ENCODE data around the gene DEAF1. TPM values are rescaled to one million over a fixed set of nuclear protein-coding genes. Genes with fewer than 3 reads are reported as not detected.

The DEAF1 gene
- total and polyA plus RNA-seq, 10 of the 15 experiments (the other 5 are each of a cell fraction or from before 2014, with no cell fraction given) = 0.68 to 51.3 (median 25.9) TPM

GRCh38 chr11:616320-617198 lies 78.5 kb downstream of the DEAF1 start (continued):
- TF ChIP-seq MLLT1 (IDR thresholded peaks at IDR 0.05) (peak; percentile 58; the same call in 1 of the 2 replicates), HDGF (IDR thresholded peaks at IDR 0.05) (no peak)

- ATAC-seq (peak; percentile 92), DNase-seq (ENCODE audit: low read depth, low spot score) (peak; percentile 89), FAIRE-seq (peak; percentile 93)
- intact Hi-C loops (cut with micrococcal nuclease; ENCODE audit: unreplicated experiment) = loop anchor here (5.0 kb wide), 1 partner anchor 107 kb away; no protein-coding TSS in a partner anchor
- H3K27me3 ChIP-seq (replicated peaks in 1 of 2; ENCODE audit: control insufficient read depth in 2 of 2, insufficient read depth in 2 of 2, low read length in 1 of 2) = no peaks in the 10 kb centered on the region
- H4K20me1 ChIP-seq (ENCODE audit: control insufficient read depth, insufficient read depth) = peaks cover 11% of the 10 kb centered on the region
- H3K27ac ChIP-seq (ENCODE audit: control insufficient read depth, insufficient read depth) = peak within 1 kb of the TSS; percentile 100
- peaks cover 10 to 29% of the 10 kb centered on the region in 2 experiments; a peak in 3 of 4 replicates for H3K36me3 ChIP-seq (ENCODE audit: control insufficient read depth in 2 of 2, insufficient read depth in 2 of 2, low read length in 1 of 2)
- H3K4me2 ChIP-seq (ENCODE audit: control insufficient read depth, insufficient read depth) = peak within 1 kb of the TSS; percentile 99
- POLR2A ChIA-PET = interaction anchor here (0.6 to 1.6 kb wide), 9 partner anchors 9 to 308 kb away, joined by 3 to 10 read pairs (median 3); partner anchors contain the start of genes CHID1, IFITM2 and PHRF1
- H3K9me3 ChIP-seq (replicated peaks; ENCODE audit: control insufficient read depth, insufficient read depth, low read length) = no peaks in the 10 kb centered on the region
- BruUV-seq (replicated peaks) = no TSS peak
- H2AFZ ChIP-seq (ENCODE audit: control insufficient read depth, low read depth, low read length) = peak within 1 kb of the TSS; percentile 33; the same call in 1 of the 2 replicates
- CTCF ChIA-PET = interaction anchor here (0.8 kb wide), 1 partner anchor 408 kb away, joined by 4 read pairs; the partner anchor contains the start of genes BET1L and RIC8A
- SMC1A ChIA-PET (ENCODE audit: uncharacterized antibody, unreplicated experiment) = no interaction called here
- RAD21 ChIA-PET (ENCODE audit: unreplicated experiment) = interaction anchor here (1.1 to 1.5 kb wide), 3 partner anchors 79 to 161 kb away, joined by 3 to 6 read pairs (median 4); no protein-coding TSS in a partner anchor
- peaks cover 14% of the 10 kb centered on the region for H3K4me1 ChIP-seq (ENCODE audit: control insufficient read depth, insufficient read depth, low read length)
- in situ Hi-C loops (cut with MboI) = no loop called here
- H3K4me3 ChIP-seq = peak within 1 kb of the TSS; percentile 90
- H3K79me2 ChIP-seq (ENCODE audit: control insufficient read depth, insufficient read depth, low read length) = peaks cover 26% of the 10 kb centered on the region
- peak within 1 kb of the TSS; percentile 91 for H3K9ac ChIP-seq (ENCODE audit: control insufficient read depth, insufficient read depth, low read length)
- 1% methylated on average over 65 of the region's 66 CpGs for WGBS (ENCODE audit: insufficient coverage, insufficient replicate concordance, low lambda C conversion rate, missing lambda C conversion rate)
- TF ChIP-seq ATF3 (IDR thresholded peaks at IDR 0.05; ENCODE audit: borderline replicate concordance, extremely low read depth, low read depth, low read length) (no peak), EED (IDR thresholded peaks at IDR 0.05; ENCODE audit: low read depth) (peak; percentile 7; the same call in 1 of the 2 replicates), KAT2A (conservative IDR thresholded peaks at IDR 0.05; ENCODE audit: control insufficient read depth, low read depth, low read length) (no peak), PRDM15 (CRISPR knock-in tag; IDR thresholded peaks at IDR 0.05) (no peak), CHD1 (IDR thresholded peaks at IDR 0.05; ENCODE audit: low read depth, low read length) (no peak), E2F8 (IDR thresholded peaks at IDR 0.05; ENCODE audit: low read depth, partially characterized antibody) (no peak), TBL1XR1 (IDR thresholded peaks at IDR 0.05; ENCODE audit: low read depth, low read length) (no peak)
These were observed 79.3 kb downstream of the DEAF1 start, which contains the start of gene IRF7 for GRCh38 chr11:615504-616319. TSS of gene IRF7 (minus strand) at chr11:615950. CDS start at chr11:615364, 586 bp downstream.

Measured in GM12878 (cell line).